ENCODE results near the gene SPNS2.

SPNS2 gene

GRCh38 chr17:4584101-4584916, 85.6 kb downstream of the SPNS2 start, which contains the start of gene SMTNL2:
Gene SMTNL2 (plus strand): TSS chr17:4584529. CDS start chr17:4584606, 77 bp downstream.
- peak; percentile 72; the same call in 1 of the 2 replicates for TF ChIP-seq MAX (IDR thresholded peaks at IDR 0.05)
- no peak for TF ChIP-seq RAD21 (IDR thresholded peaks at IDR 0.05; ENCODE audit: low read depth)
- TF ChIP-seq FOXM1 (IDR thresholded peaks at IDR 0.05; ENCODE audit: borderline replicate concordance, low read depth), result no peak
- TF ChIP-seq ZBTB7A (IDR thresholded peaks at IDR 0.05; ENCODE audit: low read depth), result peak; percentile 70; the same call in 1 of the 2 replicates

GRCh38 chr17:4584917-4585637, 86.4 kb downstream of the SPNS2 start:
- TF ChIP-seq MAX (IDR thresholded peaks at IDR 0.05) (no peak), TCF12 (IDR thresholded peaks at IDR 0.05; ENCODE audit: low read depth) (no peak), TEAD4 (IDR thresholded peaks at IDR 0.05) (no peak), FOXM1 (IDR thresholded peaks at IDR 0.05; ENCODE audit: borderline replicate concordance, low read depth) (no peak), ZBTB7A (IDR thresholded peaks at IDR 0.05; ENCODE audit: low read depth) (no peak), EP300 (IDR thresholded peaks at IDR 0.05; ENCODE audit: borderline replicate concordance) (no peak), REST (IDR thresholded peaks at IDR 0.05; ENCODE audit: low read depth) (no peak)

GRCh38 chr17:4585638-4585994, 86.9 kb downstream of the SPNS2 start:
- TF ChIP-seq CREB1 (IDR thresholded peaks at IDR 0.05; ENCODE audit: low read depth), result no peak
- no peak for TF ChIP-seq EGR1 (IDR thresholded peaks at IDR 0.05)
- TF ChIP-seq TCF12 (IDR thresholded peaks at IDR 0.05; ENCODE audit: low read depth), result no peak
- no peak for TF ChIP-seq CEBPB (IDR thresholded peaks at IDR 0.05)
- TF ChIP-seq USF1 (IDR thresholded peaks at IDR 0.05), result no peak
- no peak for TF ChIP-seq ZBTB7A (IDR thresholded peaks at IDR 0.05; ENCODE audit: low read depth)
- no peak for TF ChIP-seq FOXM1 (IDR thresholded peaks at IDR 0.05; ENCODE audit: borderline replicate concordance, low read depth)
- no peak for TF ChIP-seq TAF1 (IDR thresholded peaks at IDR 0.05; ENCODE audit: low read depth)
- TF ChIP-seq REST (IDR thresholded peaks at IDR 0.05; ENCODE audit: low read depth), result no peak
- no peak for TF ChIP-seq TEAD4 (IDR thresholded peaks at IDR 0.05)
- no peak for TF ChIP-seq NFIC (IDR thresholded peaks at IDR 0.05)
- no peak for TF ChIP-seq RAD21 (IDR thresholded peaks at IDR 0.05; ENCODE audit: low read depth)
- no peak for TF ChIP-seq EP300 (IDR thresholded peaks at IDR 0.05; ENCODE audit: borderline replicate concordance)
- TF ChIP-seq YY1 (IDR thresholded peaks at IDR 0.05; ENCODE audit: low read depth), result no peak
- TF ChIP-seq MAX (IDR thresholded peaks at IDR 0.05), result no peak

- no peak for TF ChIP-seq NFIC (IDR thresholded peaks at IDR 0.05)
- no peak for TF ChIP-seq CEBPB (IDR thresholded peaks at IDR 0.05)
- no peak for TF ChIP-seq FOXM1 (IDR thresholded peaks at IDR 0.05; ENCODE audit: borderline replicate concordance, low read depth)
- no peak for TF ChIP-seq RAD21 (IDR thresholded peaks at IDR 0.05; ENCODE audit: low read depth)
- TF ChIP-seq CREB1 (IDR thresholded peaks at IDR 0.05; ENCODE audit: low read depth), result no peak
- no peak for TF ChIP-seq YY1 (IDR thresholded peaks at IDR 0.05; ENCODE audit: low read depth)
- no peak for TF ChIP-seq MAX (IDR thresholded peaks at IDR 0.05)
- no peak for TF ChIP-seq TAF1 (IDR thresholded peaks at IDR 0.05; ENCODE audit: low read depth)
- TF ChIP-seq EGR1 (IDR thresholded peaks at IDR 0.05), result no peak
- TF ChIP-seq TCF12 (IDR thresholded peaks at IDR 0.05; ENCODE audit: low read depth), result no peak
- TF ChIP-seq REST (IDR thresholded peaks at IDR 0.05; ENCODE audit: low read depth), result no peak
- TF ChIP-seq USF1 (IDR thresholded peaks at IDR 0.05), result no peak
- TF ChIP-seq TEAD4 (IDR thresholded peaks at IDR 0.05), result no peak
- TF ChIP-seq EP300 (IDR thresholded peaks at IDR 0.05; ENCODE audit: borderline replicate concordance), result no peak
- no peak for TF ChIP-seq ZBTB7A (IDR thresholded peaks at IDR 0.05; ENCODE audit: low read depth)
Observed at GRCh38 chr17:4586043-4586442, 87.4 kb downstream of the SPNS2 start.
